Muscle of leg (tissue), 11 donors: Measurements from ENCODE around the gene LRP2. TPM values are rescaled to one million over a fixed set of nuclear protein-coding genes. Genes with fewer than 3 reads are reported as not detected.
"Not testable (repeated sequence)": the region's sequence is repeated elsewhere in the genome, so short reads cannot be mapped to it uniquely, and the experiment has no call there.

ENCODE experiments used
- DNase-seq: peaks from one replicate; pipeline ENCODE4 v3.0.0; 2013
- H3K27ac ChIP-seq: one replicate; pipeline ENCODE4 v1.5.1; 2013; ENCODE audit warnings: mild to moderate bottlenecking, low read length, control low read depth
- H3K27me3 ChIP-seq: one replicate; pipeline ENCODE4 v1.6.1; 2013; ENCODE audit warnings: low read length; ENCODE audit not compliant: control insufficient read depth, insufficient read depth
- H3K36me3 ChIP-seq: one replicate; pipeline ENCODE4 v1.6.1; 2013; ENCODE audit warnings: low read length; ENCODE audit not compliant: control insufficient read depth, insufficient read depth
- H3K4me1 ChIP-seq: one replicate; pipeline ENCODE4 v1.6.1; 2013; ENCODE audit warnings: low read length; ENCODE audit not compliant: control insufficient read depth, insufficient read depth
- H3K4me3 ChIP-seq: one replicate; pipeline ENCODE4 v1.5.1; 2013; ENCODE audit warnings: low read length, control low read depth
- H3K9me3 ChIP-seq: replicated peaks from 2 replicates; pipeline ENCODE4 v1.6.1; 2013; ENCODE audit warnings: low read depth, low read length; ENCODE audit not compliant: control insufficient read depth
- WGBS: methylation state at CpG from one replicate; pipeline ENCODE4 v1.1.5; 2013; ENCODE audit warnings: missing lambda C conversion rate; ENCODE audit not compliant: insufficient coverage; 5-methylcytosine and 5-hydroxymethylcytosine counted together
- polyA plus RNA-seq, 8 donors: library from polyadenylated mRNA; unstranded; fragments of 120-200 nt; gene quantifications; one replicate each; pipeline versions ENCODE4 v1.2.1 to v1.2.3, GENCODE V29; 2013; ENCODE audit warnings: inconsistent platforms in 1 of 8, low replicate concordance in 1 of 8; ENCODE audit not compliant: insufficient read length in 8 of 8, insufficient read depth in 1 of 8
- total RNA-seq: library from RNA; stranded (reverse); fragments of 120-200 nt; gene quantifications from one replicate; pipeline ENCODE4 v1.2.4, GENCODE V29; 2013

LRP2 gene
- total and polyA plus RNA-seq, 9 donors: 0.05 to 0.40 (median 0.09) TPM; not detected in 1

DNA sequence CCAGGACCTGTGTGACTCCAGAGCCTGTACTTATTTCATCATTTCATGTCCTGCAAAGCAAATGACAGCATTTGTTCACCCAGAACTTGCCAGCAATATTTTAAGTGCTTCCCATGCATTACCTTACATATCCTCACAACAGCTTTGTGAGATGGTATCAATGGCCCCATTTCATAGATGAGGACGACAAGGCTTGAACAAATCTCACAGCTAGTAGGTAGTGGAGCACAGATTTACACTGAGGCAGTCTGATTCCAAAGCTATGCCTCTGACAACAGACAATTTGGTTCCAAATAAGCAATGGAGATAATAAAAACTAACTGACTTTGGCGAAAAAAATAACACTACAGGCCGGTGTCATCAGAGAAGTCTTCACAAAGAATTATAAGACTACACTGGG lies 33.5 kb downstream of the LRP2 start:
- no peaks in the 10 kb centered on the region for H3K27me3 ChIP-seq
- no peaks in the 10 kb centered on the region for H3K9me3 ChIP-seq
- DNase-seq: no peak
- no peaks in the 10 kb centered on the region for H3K36me3 ChIP-seq
- no peak overlapping the region for H3K4me3 ChIP-seq
- 90% methylated on average over 1 of the region's 3 CpGs for WGBS
- no peak overlapping the region for H3K27ac ChIP-seq
- no peaks in the 10 kb centered on the region for H3K4me1 ChIP-seq

DNA sequence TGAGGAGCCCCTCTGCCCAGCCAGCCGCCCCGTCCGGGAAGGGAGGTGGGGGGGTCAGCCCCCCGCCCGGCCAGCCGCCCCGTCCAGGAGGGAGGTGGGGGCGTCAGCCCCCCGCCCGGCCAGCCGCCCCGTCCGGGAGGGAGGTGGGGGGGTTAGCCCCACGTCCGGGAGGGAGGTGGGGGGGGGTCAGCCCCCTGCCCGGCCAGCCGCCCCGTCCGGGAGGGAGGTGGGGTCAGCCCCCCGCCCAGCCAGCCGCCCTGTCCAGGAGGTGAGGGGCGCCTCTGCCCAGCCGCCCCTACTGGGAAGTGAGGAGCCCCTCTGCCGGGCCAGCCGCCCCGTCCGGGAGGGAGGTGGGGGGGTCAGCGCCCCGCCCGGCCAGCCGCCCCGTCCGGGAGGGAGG lies 34.5 kb downstream of the LRP2 start:
- H3K4me1 ChIP-seq, H3K4me3 ChIP-seq, DNase-seq, H3K9me3 ChIP-seq, H3K27ac ChIP-seq, H3K27me3 ChIP-seq, H3K36me3 ChIP-seq: not testable (repeated sequence)
- 87% methylated on average over 5 of the region's 33 CpGs for WGBS

DNA sequence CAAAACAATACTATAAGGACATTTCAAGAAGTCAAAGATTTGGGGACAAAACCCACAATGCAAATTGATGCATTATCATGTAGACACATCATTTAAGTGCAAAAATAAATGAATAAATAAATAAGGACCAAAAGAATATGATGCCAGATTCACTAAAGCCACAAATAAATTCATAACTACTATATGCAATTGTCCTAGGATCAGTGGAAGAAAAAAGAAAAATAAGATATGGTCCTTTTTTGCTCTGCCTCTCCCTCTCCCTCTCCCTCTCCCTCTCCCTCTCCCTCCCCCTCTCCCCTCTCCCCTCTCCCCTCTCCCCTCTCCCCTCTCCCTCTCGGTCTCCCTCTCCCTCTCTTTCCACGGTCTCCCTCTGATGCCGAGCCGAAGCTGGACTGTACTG lies 36.4 kb downstream of the LRP2 start:
- not testable (repeated sequence) for H3K27ac ChIP-seq

DNA sequence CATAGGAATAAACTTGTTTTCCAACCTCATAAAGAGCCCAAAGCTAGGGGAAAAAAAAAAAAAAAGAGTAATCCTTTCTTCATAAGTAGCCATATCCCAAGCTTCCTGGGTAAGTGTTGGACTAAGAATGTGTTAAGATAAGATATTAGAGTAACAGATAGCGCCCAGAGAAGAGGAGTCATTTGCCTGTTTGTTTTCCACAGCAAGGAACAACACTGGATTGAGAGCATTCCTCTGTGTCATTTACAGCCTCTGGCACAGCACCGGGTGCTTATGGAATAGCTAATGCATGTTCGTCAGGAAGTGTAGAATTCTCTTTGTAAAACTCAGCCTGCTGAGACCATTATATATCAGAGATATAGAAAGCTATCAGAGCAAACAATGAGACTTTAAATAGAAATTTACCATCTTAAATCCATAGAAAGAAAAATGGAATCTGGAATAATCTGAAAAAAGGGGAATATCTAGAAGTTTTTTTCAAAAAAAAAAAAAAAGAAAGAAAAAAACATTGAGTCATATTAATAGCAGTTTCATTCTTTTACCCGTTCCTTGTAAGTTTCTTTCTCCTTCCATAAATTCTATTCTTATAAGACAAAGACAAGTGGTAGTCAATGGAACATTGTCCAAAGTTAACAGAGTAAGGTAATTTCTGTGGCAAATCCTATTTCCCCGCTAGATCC lies 37.6 kb downstream of the LRP2 start:
- WGBS: 33% methylated on average over 1 of the region's 5 CpGs
- H3K27ac ChIP-seq: no peak overlapping the region

More for the DNA sequence above, 36.4 kb downstream of the LRP2 start:
- not testable (repeated sequence) for DNase-seq, H3K9me3 ChIP-seq, H3K4me1 ChIP-seq, H3K4me3 ChIP-seq, H3K36me3 ChIP-seq, H3K27me3 ChIP-seq
- no CpG with 5 or more reads among the region's 4 CpGs for WGBS

DNA sequence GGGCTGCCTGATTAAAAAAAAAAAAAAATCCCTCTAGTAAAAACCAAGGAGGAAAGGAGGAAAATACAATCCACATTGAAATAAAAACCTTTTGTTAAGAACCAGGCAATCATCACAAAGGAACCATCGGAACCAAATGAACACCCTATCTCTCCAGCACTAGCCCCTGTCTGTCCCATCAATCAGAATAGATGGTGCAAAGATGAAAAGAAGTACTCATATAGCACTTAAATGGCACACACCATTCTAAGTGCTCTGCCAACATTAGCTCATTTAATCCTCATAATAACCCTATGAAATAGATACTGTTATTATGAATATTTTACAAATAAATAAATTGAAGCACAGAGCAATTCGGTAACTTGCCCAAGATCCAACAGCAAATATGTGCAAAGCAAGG lies 38.5 kb downstream of the LRP2 start:
- H3K36me3 ChIP-seq: no peaks in the 10 kb centered on the region
- no CpG with 5 or more reads among the region's 2 CpGs for WGBS
- no peaks in the 10 kb centered on the region for H3K27me3 ChIP-seq
- no peak overlapping the region for H3K4me3 ChIP-seq
- H3K4me1 ChIP-seq: no peaks in the 10 kb centered on the region
- no peak overlapping the region for H3K27ac ChIP-seq
- H3K9me3 ChIP-seq: no peaks in the 10 kb centered on the region
- DNase-seq: no peak

More for the DNA sequence above, 37.6 kb downstream of the LRP2 start:
- H3K4me3 ChIP-seq: no peak overlapping the region
- no peaks in the 10 kb centered on the region for H3K36me3 ChIP-seq
- H3K4me1 ChIP-seq: no peaks in the 10 kb centered on the region
- no peak for DNase-seq
- H3K9me3 ChIP-seq: no peaks in the 10 kb centered on the region
- H3K27me3 ChIP-seq: no peaks in the 10 kb centered on the region

DNA sequence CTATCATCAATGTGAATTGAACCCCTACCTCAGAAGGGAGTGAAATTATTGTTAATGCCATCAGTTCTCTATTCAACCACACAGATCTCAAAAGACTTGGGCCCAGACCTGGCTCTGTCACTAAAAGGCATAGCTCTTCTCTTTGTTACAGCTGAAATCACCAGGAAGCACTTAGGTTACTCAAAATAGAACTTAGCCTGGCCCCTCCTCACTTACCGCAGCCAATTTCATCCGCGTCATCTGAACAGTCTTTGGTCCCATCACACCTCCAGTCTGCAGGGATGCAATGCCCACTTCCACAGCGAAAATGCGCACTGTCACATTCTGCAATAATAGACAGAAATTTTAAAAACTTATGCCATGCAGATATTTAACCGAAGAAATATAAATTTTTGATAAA lies 41.8 kb downstream of the LRP2 start:
- no peak overlapping the region for H3K27ac ChIP-seq
- no peaks in the 10 kb centered on the region for H3K27me3 ChIP-seq
- H3K36me3 ChIP-seq: no peaks in the 10 kb centered on the region
- H3K4me1 ChIP-seq: no peaks in the 10 kb centered on the region
- H3K9me3 ChIP-seq: no peaks in the 10 kb centered on the region
- no peak overlapping the region for H3K4me3 ChIP-seq
- WGBS: 100% methylated on average over 2 of the region's 6 CpGs
- no peak for DNase-seq

DNA sequence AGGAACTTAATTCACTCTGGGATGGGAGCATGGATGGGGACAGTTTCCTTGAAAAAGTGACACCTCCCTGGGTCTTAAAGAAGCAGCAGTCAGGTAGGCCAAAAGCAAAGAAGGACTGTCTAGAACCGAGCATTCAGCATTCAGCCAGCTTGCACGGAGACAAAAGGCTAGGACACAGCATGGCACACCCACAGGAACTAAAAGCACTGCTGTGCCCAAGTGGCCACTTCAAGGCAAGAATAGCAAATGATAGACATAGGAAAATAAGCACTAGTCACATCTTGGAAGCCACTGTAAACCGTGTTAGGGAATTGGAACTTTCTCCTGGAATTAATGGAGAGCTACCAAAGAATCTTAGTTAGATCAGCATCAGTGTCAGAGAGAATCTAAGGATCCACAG lies 47.0 kb downstream of the LRP2 start:
- DNase-seq: no peak
- no peak overlapping the region for H3K4me3 ChIP-seq
- 91% methylated on average over 2 of the region's 3 CpGs for WGBS
- H3K27me3 ChIP-seq: no peaks in the 10 kb centered on the region
- H3K36me3 ChIP-seq: no peaks in the 10 kb centered on the region
- H3K9me3 ChIP-seq: no peaks in the 10 kb centered on the region
- no peaks in the 10 kb centered on the region for H3K4me1 ChIP-seq
- H3K27ac ChIP-seq: no peak overlapping the region

DNA sequence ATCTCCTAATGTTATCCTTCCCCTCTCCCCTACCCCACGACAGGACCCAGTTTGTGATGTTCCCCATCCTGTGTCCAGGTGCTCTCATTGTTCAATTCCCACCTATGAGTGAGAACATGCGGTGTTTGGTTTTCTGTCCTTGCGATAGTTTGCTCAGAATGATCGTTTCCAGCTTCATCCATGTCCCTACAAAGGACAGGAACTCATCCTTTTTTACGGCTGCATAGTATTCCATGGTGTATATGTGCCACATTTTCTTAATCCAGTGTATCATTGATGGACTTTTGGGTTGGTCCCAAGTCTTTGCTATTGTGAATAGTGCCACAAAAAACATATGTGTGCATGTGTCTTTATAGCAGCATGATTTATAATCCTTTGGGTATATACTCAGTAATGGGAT lies 54.0 kb downstream of the LRP2 start:
- not testable (repeated sequence) for H3K27me3 ChIP-seq, H3K9me3 ChIP-seq, H3K4me1 ChIP-seq, H3K27ac ChIP-seq, DNase-seq, H3K4me3 ChIP-seq, H3K36me3 ChIP-seq
- WGBS: 100% methylated on average over 1 of the region's 5 CpGs

DNA sequence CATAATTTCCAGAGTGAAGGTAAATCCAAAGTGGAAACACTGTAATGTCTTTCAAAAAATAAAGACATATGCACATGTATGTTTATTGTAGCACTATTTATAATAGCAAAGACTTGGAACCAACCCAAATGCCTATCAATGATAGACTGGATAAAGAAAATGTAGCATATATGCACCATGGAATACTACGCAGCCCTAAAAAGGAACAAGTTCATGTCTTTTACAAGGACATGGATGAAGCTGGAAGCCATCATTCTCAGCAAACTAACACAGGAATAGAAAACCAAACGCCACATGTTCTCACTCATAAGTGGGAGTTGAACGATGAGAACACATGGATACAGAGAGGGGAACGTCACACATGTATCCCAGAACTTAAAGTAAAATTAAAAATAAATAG lies 57.6 kb downstream of the LRP2 start:
- no CpG with 5 or more reads among the region's 4 CpGs for WGBS
- not testable (repeated sequence) for DNase-seq, H3K4me1 ChIP-seq

DNA sequence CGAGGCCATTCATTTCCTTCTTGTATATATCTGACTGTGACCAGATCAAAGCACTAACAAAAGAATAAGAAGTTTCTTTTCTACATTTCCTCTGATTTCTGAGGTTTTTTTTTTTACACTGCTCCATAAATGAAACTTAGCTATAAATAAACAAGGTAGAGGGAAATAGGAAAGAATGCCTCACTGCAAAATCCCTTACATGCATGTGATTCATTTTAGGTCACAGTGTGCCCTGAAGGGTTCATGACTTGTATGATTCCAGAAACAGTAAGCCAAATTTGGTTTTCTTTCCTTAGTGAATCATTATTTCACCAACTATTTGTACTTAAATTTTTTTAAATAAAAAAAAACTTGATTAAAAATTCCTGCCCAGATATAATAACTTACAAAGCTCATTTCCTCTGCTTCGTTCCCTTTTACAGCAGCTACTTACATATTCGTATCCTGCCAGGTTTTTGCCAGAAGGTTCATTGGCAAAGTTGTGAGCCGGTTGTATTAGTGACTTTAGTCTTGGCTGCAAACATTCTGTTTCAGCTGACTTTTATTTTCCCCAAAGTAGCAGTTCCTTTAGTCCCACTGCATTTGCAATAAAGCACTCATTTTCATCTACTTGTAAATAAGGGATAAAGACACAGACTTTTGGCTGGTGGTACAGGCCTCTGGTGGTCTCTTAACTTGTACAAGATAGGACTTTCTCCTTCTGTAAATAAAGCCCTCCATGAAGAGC lies 58.6 kb downstream of the LRP2 start:
- no peaks in the 10 kb centered on the region for H3K36me3 ChIP-seq

More for the DNA sequence above, 57.6 kb downstream of the LRP2 start:
- H3K4me3 ChIP-seq, H3K27me3 ChIP-seq, H3K27ac ChIP-seq, H3K9me3 ChIP-seq, H3K36me3 ChIP-seq: not testable (repeated sequence)

More for the DNA sequence above, 58.6 kb downstream of the LRP2 start:
- Histone ChIP-seq H3K27ac (no peak overlapping the region), H3K4me1 (no peaks in the 10 kb centered on the region), H3K27me3 (no peaks in the 10 kb centered on the region), H3K4me3 (no peak overlapping the region), H3K9me3 (no peaks in the 10 kb centered on the region)
- WGBS: no CpG with 5 or more reads among the region's 4 CpGs
- no peak for DNase-seq
